WTC11 (cell line): Measurements from ENCODE around the gene MEIOSIN. TPM values are rescaled to one million over a fixed set of nuclear protein-coding genes. Genes with fewer than 3 reads are reported as not detected.

Source experiments
- ATAC-seq: fragments of 200-7000 bp; cut with Tn5 transposase; 2 replicates; pipeline ENCODE4 v1.10.0; 2021; ENCODE audit warnings: mild to moderate bottlenecking, moderate library complexity
- CTCF ChIA-PET: fragments of 300-600 bp; sonication (Branson Sonifier 250); formaldehyde crosslinking; loops from one replicate; lab custom pipeline; 2021; ENCODE audit warnings: antibody characterized with exemption; lab: Charles Lee
- POLR2A ChIA-PET: fragments of 350-600 bp; sonication (Branson Sonifier 250); formaldehyde crosslinking; loops from one replicate; lab custom pipeline; 2021; ENCODE audit warnings: antibody characterized with exemption; lab: Charles Lee
- DNase-seq: peaks from one replicate; pipeline ENCODE4 v3.0.0; 2021; ENCODE audit warnings: low spot score
- H3K27ac Mint-ChIP-seq: 2 replicates; pipeline ENCODE4 v1.8.0; 2021; ENCODE audit warnings: mixed read lengths
- H3K27me3 Mint-ChIP-seq: 2 replicates; pipeline ENCODE4 v1.8.0; 2021; ENCODE audit warnings: low read depth, mild to moderate bottlenecking, moderate library complexity, mixed read lengths
- H3K36me3 Mint-ChIP-seq: 2 replicates; pipeline ENCODE4 v1.8.0; 2021; ENCODE audit warnings: mixed read lengths
- H3K4me1 Mint-ChIP-seq: 2 replicates; pipeline ENCODE4 v1.8.0; 2022; ENCODE audit warnings: mixed read lengths
- H3K4me3 Mint-ChIP-seq: 2 replicates; pipeline ENCODE4 v1.8.0; 2021; ENCODE audit warnings: mild to moderate bottlenecking, moderate library complexity, mixed read lengths
- H3K9me3 Mint-ChIP-seq: 2 replicates; pipeline ENCODE4 v1.8.0; 2021; ENCODE audit warnings: mixed read lengths
- CREM ChIP-seq: sonication (generic); formaldehyde crosslinking; IDR thresholded peaks from 2 replicates; pipeline ENCODE4 v1.8.1; 2022; ENCODE audit warnings: mild to moderate bottlenecking, missing genetic modification reagents, moderate library complexity
- CTCF ChIP-seq: fragments of 200-600 bp; IDR thresholded peaks from 2 replicates; pipeline ENCODE4 v1.8.0; 2022; ENCODE audit warnings: antibody characterized with exemption
- ELF4 ChIP-seq: sonication (generic); formaldehyde crosslinking; IDR thresholded peaks from 2 replicates; pipeline ENCODE4 v1.8.1; 2022; ENCODE audit warnings: low read depth, mild to moderate bottlenecking, moderate library complexity, missing genetic modification reagents
- EMX1 ChIP-seq: fragments of 250-450 bp; sonication (Bioruptor Pico); IDR thresholded peaks from 2 replicates; pipeline ENCODE4 v1.8.0; 2021; ENCODE audit warnings: mild to moderate bottlenecking
- ESRRA ChIP-seq: sonication (generic); formaldehyde crosslinking; IDR thresholded peaks from 2 replicates; pipeline ENCODE4 v1.8.1; 2022; ENCODE audit warnings: mild to moderate bottlenecking, missing genetic modification reagents, borderline replicate concordance
- FOXJ3 ChIP-seq: sonication (generic); formaldehyde crosslinking; IDR thresholded peaks from 2 replicates; pipeline ENCODE4 v1.9.0; 2021; ENCODE audit warnings: missing genetic modification reagents, mild to moderate bottlenecking, borderline replicate concordance
- HMGA2 ChIP-seq: fragments of 250-450 bp; sonication (Bioruptor Pico); IDR thresholded peaks from 2 replicates; pipeline ENCODE4 v1.4.0; 2021; ENCODE audit warnings: mild to moderate bottlenecking, moderate library complexity
- IRF1 ChIP-seq: sonication (generic); formaldehyde crosslinking; IDR thresholded peaks from 2 replicates; pipeline ENCODE4 v1.8.0; 2023; ENCODE audit warnings: missing genetic modification reagents
- IRF2 ChIP-seq: sonication (generic); formaldehyde crosslinking; IDR thresholded peaks from 2 replicates; pipeline ENCODE4 v1.8.0; 2022; ENCODE audit warnings: low read depth, missing genetic modification reagents, borderline replicate concordance
- MLX ChIP-seq: sonication (generic); formaldehyde crosslinking; IDR thresholded peaks from 2 replicates; pipeline ENCODE4 v1.8.1; 2023; ENCODE audit warnings: mild to moderate bottlenecking, missing genetic modification reagents, moderate library complexity
- MXD4 ChIP-seq: fragments of 250-450 bp; sonication (Bioruptor Pico); IDR thresholded peaks from 2 replicates; pipeline ENCODE4 v1.8.0; 2021; ENCODE audit warnings: mild to moderate bottlenecking, moderate library complexity, borderline replicate concordance
- NR3C1 ChIP-seq: sonication (generic); formaldehyde crosslinking; conservative IDR thresholded peaks from 2 replicates; pipeline ENCODE4 v1.8.1; 2023; ENCODE audit warnings: low read depth, mild to moderate bottlenecking, missing genetic modification reagents
- PREB ChIP-seq: sonication (generic); formaldehyde crosslinking; IDR thresholded peaks from 2 replicates; pipeline ENCODE4 v1.8.1; 2022; ENCODE audit warnings: mild to moderate bottlenecking, missing genetic modification reagents, moderate library complexity, borderline replicate concordance
- PRRX2 ChIP-seq: fragments of 250-450 bp; sonication (Bioruptor Pico); IDR thresholded peaks from 2 replicates; pipeline ENCODE4 v1.8.0; 2021; ENCODE audit warnings: mild to moderate bottlenecking
- SOX15 ChIP-seq: fragments of 250-450 bp; sonication (Bioruptor Pico); IDR thresholded peaks from 2 replicates; pipeline ENCODE4 v1.9.0; 2021; ENCODE audit warnings: mild to moderate bottlenecking
- STAT6 ChIP-seq: sonication (generic); formaldehyde crosslinking; conservative IDR thresholded peaks from 2 replicates; pipeline ENCODE4 v1.8.1; 2023; ENCODE audit warnings: mild to moderate bottlenecking, low read depth, missing genetic modification reagents, moderate library complexity
- TEAD1 ChIP-seq: sonication (generic); formaldehyde crosslinking; IDR thresholded peaks from 2 replicates; pipeline ENCODE4 v1.8.0; 2022; ENCODE audit warnings: mild to moderate bottlenecking, missing genetic modification reagents
- ZBTB21 ChIP-seq: sonication (generic); formaldehyde crosslinking; IDR thresholded peaks from 2 replicates; pipeline ENCODE4 v1.8.1; 2023; ENCODE audit warnings: mild to moderate bottlenecking, missing genetic modification reagents, borderline replicate concordance
- ZNF396 ChIP-seq: fragments of 250-450 bp; sonication (Bioruptor Pico); IDR thresholded peaks from 2 replicates; pipeline ENCODE4 v1.8.0; 2021; ENCODE audit warnings: mild to moderate bottlenecking, moderate library complexity, borderline replicate concordance
- ZNF512 ChIP-seq: sonication (generic); formaldehyde crosslinking; IDR thresholded peaks from 2 replicates; pipeline ENCODE4 v1.8.1; 2022; ENCODE audit warnings: missing genetic modification reagents, borderline replicate concordance
- ZSCAN18 ChIP-seq: fragments of 250-450 bp; sonication (Bioruptor Pico); IDR thresholded peaks from 2 replicates; pipeline ENCODE4 v2.1.2; 2022; ENCODE audit warnings: mild to moderate bottlenecking, moderate library complexity
- total RNA-seq: library from RNA; stranded (reverse); gene quantifications from 3 replicates; pipeline ENCODE4 v1.2.3, GENCODE V29; 2021

MEIOSIN gene
- total RNA-seq, 1 experiment from 2014 or later, result not detected

GRCh38 chr19:45793876-45794275 lies 60.6 kb downstream of the MEIOSIN start:
- ChIA-PET POLR2A (no interaction called here), CTCF (interaction anchor here (1.3 to 4.9 kb wide), 6 partner anchors 11 to 24 kb away, joined by 3 to 43 read pairs (median 11); partner anchors contain the start of genes RSPH6A and SIX5)
- Mint-ChIP-seq H3K9me3 (no peaks in the 10 kb centered on the region), H3K27me3 (peaks cover 43% of the 10 kb centered on the region), H3K36me3 (peaks cover 8% of the 10 kb centered on the region), H3K27ac (peak overlapping the region; percentile 93; the same call in 1 of the 2 replicates), H3K4me1 (peaks cover 17% of the 10 kb centered on the region), H3K4me3 (no peak overlapping the region)
- DNase-seq (no peak), ATAC-seq (no peak)
- TF ChIP-seq MLX (CRISPR knock-in tag) (no peak), PRRX2 (no peak), SOX15 (CRISPR knock-in tag) (no peak), IRF1 (CRISPR knock-in tag) (no peak), HMGA2 (CRISPR knock-in tag) (no peak), MXD4 (no peak), CTCF (no peak), STAT6 (CRISPR knock-in tag) (no peak), FOXJ3 (CRISPR knock-in tag) (no peak), IRF2 (CRISPR knock-in tag) (no peak), PREB (CRISPR knock-in tag) (no peak), ZNF512 (no peak), ZSCAN18 (no peak), EMX1 (no peak), ZBTB21 (no peak)

GRCh38 chr19:45794627-45795026 lies 61.4 kb downstream of the MEIOSIN start:
- no peak overlapping the region for H3K4me3 Mint-ChIP-seq
- H3K27ac Mint-ChIP-seq, result no peak overlapping the region
- CTCF ChIA-PET, result interaction anchor here (1.3 to 4.9 kb wide), 5 partner anchors 10 to 24 kb away, joined by 3 to 43 read pairs (median 6); partner anchors contain the start of gene RSPH6A
- peaks cover under 1% of the 10 kb centered on the region; the same call in 1 of the 2 replicates for H3K36me3 Mint-ChIP-seq
- no peak for ATAC-seq
- POLR2A ChIA-PET, result no interaction called here
- no peak for DNase-seq
- no peaks in the 10 kb centered on the region for H3K9me3 Mint-ChIP-seq
- peaks cover 46% of the 10 kb centered on the region for H3K27me3 Mint-ChIP-seq
- H3K4me1 Mint-ChIP-seq, result peaks cover 17% of the 10 kb centered on the region
- TF ChIP-seq TEAD1 (CRISPR knock-in tag), result no peak
- no peak for TF ChIP-seq CREM (CRISPR knock-in tag)
- TF ChIP-seq MXD4, result no peak
- TF ChIP-seq ESRRA (CRISPR knock-in tag), result no peak
- no peak for TF ChIP-seq NR3C1 (CRISPR knock-in tag)
- TF ChIP-seq ELF4 (CRISPR knock-in tag), result no peak
- TF ChIP-seq ZNF396 (CRISPR knock-in tag), result no peak
